Measurements from ENCODE around the gene RUBCNL. TPM values are rescaled to one million over a fixed set of nuclear protein-coding genes. Genes with fewer than 3 reads are reported as not detected.

The RUBCNL gene
- total and polyA plus RNA-seq, 2 of the 4 experiments (the other 2 are of a cell fraction) = 0.03 TPM; not detected in 1

DNA sequence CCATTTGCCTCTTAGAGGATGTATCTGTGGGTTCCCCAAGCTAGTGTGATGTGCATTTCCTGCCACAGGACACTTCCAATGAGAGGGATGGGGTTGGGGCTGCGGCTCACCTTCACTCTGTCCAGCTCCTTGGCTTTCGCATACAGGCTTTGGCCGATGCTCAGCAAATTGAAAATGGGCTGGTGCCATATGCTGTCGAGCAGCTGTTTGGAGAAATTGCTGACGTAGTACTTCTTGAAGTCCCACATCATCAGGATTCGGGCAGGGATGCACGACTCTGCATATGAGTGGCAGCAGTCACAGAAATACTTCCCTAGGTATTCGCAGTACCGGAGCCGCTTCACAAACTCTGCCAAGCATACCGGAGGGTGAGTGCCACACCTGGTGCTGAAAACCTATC lies 37.0 kb downstream of the RUBCNL start:
- TF ChIP-seq NFE2L2 (IDR thresholded peaks at IDR 0.05; ENCODE audit: low read depth, low read length) = no peak
- TF ChIP-seq MAFK (IDR thresholded peaks at IDR 0.05; ENCODE audit: low read depth, low read length) = peak; percentile 92
- Histone ChIP-seq H2BK20ac (ENCODE audit: low read depth, low read length) (no peak overlapping the region), H4K20me1 (ENCODE audit: insufficient read depth, low read length) (peaks cover 4% of the 10 kb centered on the region; the same call in 1 of the 2 replicates), H3K4me1 (ENCODE audit: control insufficient read depth, insufficient read depth, low read length) (no peaks in the 10 kb centered on the region; the same call in 1 of the 2 replicates), H4K91ac (ENCODE audit: insufficient read depth, low read depth, low read length) (no peak overlapping the region), H3K9ac (ENCODE audit: low read depth, low read length) (no peak overlapping the region), H2AK5ac (ENCODE audit: low read depth, low read length) (no peak overlapping the region), H3K56ac (ENCODE audit: extremely low read depth, insufficient read depth, low read length) (no peak overlapping the region), H3K9me3 (ENCODE audit: control insufficient read depth, insufficient read depth, low read length) (peaks cover 5% of the 10 kb centered on the region; the same call in 1 of the 2 replicates), H4K8ac (ENCODE audit: low read depth in 2 of 2, low read length in 2 of 2) (no peak overlapping the region), H3K27ac (ENCODE audit: insufficient read depth, low read length) (no peak overlapping the region), H2BK120ac (ENCODE audit: low read depth, low read length) (no peak overlapping the region), H3K36me3 (ENCODE audit: control insufficient read depth, insufficient read depth, low read length) (no peaks in the 10 kb centered on the region), H2BK5ac (ENCODE audit: low read depth, low read length, poor library complexity, severe bottlenecking) (no peak overlapping the region), H3K23ac (ENCODE audit: low read depth, low read length) (no peak overlapping the region), H3K4me2 (ENCODE audit: low read depth, low read length) (no peak overlapping the region), H2BK15ac (ENCODE audit: low read depth, low read length) (no peak overlapping the region), H3K4ac (ENCODE audit: low read depth, low read length) (no peak overlapping the region), H2AFZ (replicated peaks; ENCODE audit: low read length, poor library complexity) (no peak overlapping the region), H3K9me1 (ENCODE audit: insufficient read depth, low read length) (no peaks in the 10 kb centered on the region; the same call in 1 of the 2 replicates), H2AK9ac (replicated peaks; ENCODE audit: low read depth, low read length, poor library complexity) (no peak overlapping the region), H3K14ac (replicated peaks; ENCODE audit: low read depth, low read length) (no peak overlapping the region), H4K5ac (ENCODE audit: low read depth, low read length) (no peak overlapping the region), H3K27me3 (ENCODE audit: control insufficient read depth, insufficient read depth, low read length) (peaks cover 8% of the 10 kb centered on the region; the same call in 1 of the 2 replicates), H3K18ac (ENCODE audit: low read depth, low read length) (no peak overlapping the region), H3K4me3 (ENCODE audit: insufficient read depth, low read depth, low read length) (no peak overlapping the region), H3K79me1 (ENCODE audit: low read depth in 1 of 2, low read length in 2 of 2) (no peaks in the 10 kb centered on the region)
- dilution Hi-C loops (cut with HindIII; ENCODE audit: low sequenced_read_pairs, unreplicated experiment) (no loop called here), intact Hi-C loops (cut with micrococcal nuclease) (no loop called here), in situ Hi-C loops (cut with MboI; ENCODE audit: low sequenced_read_pairs) (no loop called here)
- DNase-seq (no peak), ATAC-seq (ENCODE audit: low read depth) (no peak)
- 51% methylated on average over 5 of the region's 11 CpGs; no CpG with 5 or more reads in 1 of the 2 experiments for WGBS, 2 experiments (ENCODE audit: extremely low coverage in 2 of 2, insufficient read length in 1 of 2)
- CTCF ChIA-PET = no interaction called here
- POLR2A ChIA-PET (ENCODE audit: unreplicated experiment) = no interaction called here
- no TSS peak for BruUV-seq (replicated peaks)

All from IMR-90 (cell line).